ENCODE results near the gene SERGEF. TPM values are rescaled to one million over a fixed set of nuclear protein-coding genes. Genes with fewer than 3 reads are reported as not detected.

The SERGEF gene
- polyA plus RNA-seq, 1 experiment, result 18.1 TPM

- POLR2A ChIA-PET, result no interaction called here
- Histone ChIP-seq H3K27me3 (ENCODE audit: control insufficient read depth, insufficient read depth, low read length) (no peaks in the 10 kb centered on the region), H3K9me3 (ENCODE audit: control insufficient read depth, insufficient read depth, low read length) (peaks cover 4% of the 10 kb centered on the region; the same call in 1 of the 2 replicates), H3K27ac (ENCODE audit: low read depth, low read length) (no peak overlapping the region), H3K4me3 (ENCODE audit: low read depth, low read length) (no peak overlapping the region)
- CTCF ChIA-PET, result no interaction called here
- no peak for TF ChIP-seq CTCF (IDR thresholded peaks at IDR 0.05; ENCODE audit: low read depth, low read length)
- DNase-seq (ENCODE audit: low read depth, low spot score), result no peak
Measured at GRCh38 chr11:17791144-17791543, 221.7 kb downstream of the SERGEF start.

- no peak for TF ChIP-seq CTCF (IDR thresholded peaks at IDR 0.05; ENCODE audit: low read depth, low read length)
- H3K27me3 ChIP-seq (ENCODE audit: control insufficient read depth, insufficient read depth, low read length), result no peaks in the 10 kb centered on the region
- ChIA-PET POLR2A (interaction anchor here (0.7 kb wide), 1 partner anchor 814 kb away, joined by 3 read pairs; no protein-coding TSS in a partner anchor), CTCF (interaction anchor here (0.6 kb wide), 1 partner anchor 281 kb away, joined by 3 read pairs; no protein-coding TSS in a partner anchor)
- H3K27ac ChIP-seq (ENCODE audit: low read depth, low read length), result no peak overlapping the region
- H3K9me3 ChIP-seq (ENCODE audit: control insufficient read depth, insufficient read depth, low read length), result peaks cover 4% of the 10 kb centered on the region; the same call in 1 of the 2 replicates
- DNase-seq (ENCODE audit: low read depth, low spot score), result peak; percentile 63
- H3K4me3 ChIP-seq (ENCODE audit: low read depth, low read length), result no peak overlapping the region
Measured at GRCh38 chr11:17790453-17790852, 222.4 kb downstream of the SERGEF start.

- no peaks in the 10 kb centered on the region for H3K27me3 ChIP-seq (ENCODE audit: control insufficient read depth, insufficient read depth, low read length)
- TF ChIP-seq CTCF (IDR thresholded peaks at IDR 0.05; ENCODE audit: low read depth, low read length), result no peak
- H3K27ac ChIP-seq (ENCODE audit: low read depth, low read length), result peak overlapping the region; percentile 98
- ChIA-PET POLR2A (no interaction called here), CTCF (interaction anchor here (1.0 to 2.6 kb wide), 2 partner anchors 185 to 191 kb away, joined by 7 to 12 read pairs; no protein-coding TSS in a partner anchor)
- H3K4me3 ChIP-seq (ENCODE audit: low read depth, low read length), result no peak overlapping the region
- DNase-seq (ENCODE audit: low read depth, low spot score), result no peak
- peaks cover 4% of the 10 kb centered on the region; the same call in 1 of the 2 replicates for H3K9me3 ChIP-seq (ENCODE audit: control insufficient read depth, insufficient read depth, low read length)
Measured at GRCh38 chr11:17788084-17788483, 224.8 kb downstream of the SERGEF start.

GRCh38 chr11:17786824-17787525 is 225.9 kb downstream of the SERGEF start:
- H3K27ac ChIP-seq (ENCODE audit: low read depth, low read length), result peak overlapping the region; percentile 98

More at GRCh38 chr11:17786824-17787525, 225.9 kb downstream of the SERGEF start:
- Histone ChIP-seq H3K9me3 (ENCODE audit: control insufficient read depth, insufficient read depth, low read length) (peaks cover 4% of the 10 kb centered on the region; the same call in 1 of the 2 replicates), H3K27me3 (ENCODE audit: control insufficient read depth, insufficient read depth, low read length) (no peaks in the 10 kb centered on the region), H3K4me3 (ENCODE audit: low read depth, low read length) (no peak overlapping the region)
- peak; percentile 4; the same call in 1 of the 2 replicates for TF ChIP-seq CTCF (IDR thresholded peaks at IDR 0.05; ENCODE audit: low read depth, low read length)
- ChIA-PET CTCF (interaction anchor here (0.9 to 2.6 kb wide), 4 partner anchors 56 to 967 kb away, joined by 3 to 12 read pairs (median 8); no protein-coding TSS in a partner anchor), POLR2A (no interaction called here)
- peak; percentile 77 for DNase-seq (ENCODE audit: low read depth, low spot score)

Measured in AG04450 (cell line).